22Rv1 (cell line): ENCODE data around the gene VAMP3.

Source experiments
- CTCF ChIP-seq: fragments of 450-650 bp; IDR thresholded peaks from 2 replicates; pipeline ENCODE4 v1.5.1; 2017; ENCODE audit warnings: mild to moderate bottlenecking
- ZFX ChIP-seq: fragments of 450-650 bp; IDR thresholded peaks from 2 replicates; pipeline ENCODE4 v1.6.1; 2017; ENCODE audit warnings: antibody characterized with exemption, borderline replicate concordance

GRCh38 chr1:7821282-7821681 is 50.2 kb downstream of the VAMP3 start:
- TF ChIP-seq CTCF (no peak), ZFX (no peak)
